GM12801 (cell line): ENCODE measurements around the gene GPBAR1.

Experiments used
- TF ChIP-seq, protein P1 (sequence below): IDR thresholded peaks from one replicate; pipeline ENCODE4 v1.5.1; 2011; ENCODE audit warnings: control low read depth; ENCODE audit not compliant: insufficient read length; ENCODE audit errors: extremely low read depth

The GPBAR1 gene

DNA sequence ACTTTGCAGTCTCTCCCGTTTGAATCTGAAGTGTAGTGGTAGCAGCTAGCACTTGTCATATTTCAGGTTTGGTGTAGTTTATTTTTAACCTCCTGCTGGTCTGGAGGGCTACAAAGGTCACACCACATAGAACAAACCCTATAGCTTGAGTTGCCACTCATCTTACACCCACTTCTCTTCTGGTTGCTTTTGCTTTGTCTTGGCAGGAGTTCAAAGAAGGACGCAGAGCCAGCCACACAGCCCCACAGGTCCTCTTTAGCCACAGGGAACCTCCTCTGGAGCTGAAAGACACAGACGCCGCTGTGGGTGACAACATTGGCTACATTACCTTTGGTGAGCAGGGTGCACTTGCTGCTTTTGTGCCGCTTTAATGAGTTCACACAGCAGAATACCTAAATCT lies 15.6 kb upstream of the GPBAR1 start:
- TF ChIP-seq, protein P1, sequence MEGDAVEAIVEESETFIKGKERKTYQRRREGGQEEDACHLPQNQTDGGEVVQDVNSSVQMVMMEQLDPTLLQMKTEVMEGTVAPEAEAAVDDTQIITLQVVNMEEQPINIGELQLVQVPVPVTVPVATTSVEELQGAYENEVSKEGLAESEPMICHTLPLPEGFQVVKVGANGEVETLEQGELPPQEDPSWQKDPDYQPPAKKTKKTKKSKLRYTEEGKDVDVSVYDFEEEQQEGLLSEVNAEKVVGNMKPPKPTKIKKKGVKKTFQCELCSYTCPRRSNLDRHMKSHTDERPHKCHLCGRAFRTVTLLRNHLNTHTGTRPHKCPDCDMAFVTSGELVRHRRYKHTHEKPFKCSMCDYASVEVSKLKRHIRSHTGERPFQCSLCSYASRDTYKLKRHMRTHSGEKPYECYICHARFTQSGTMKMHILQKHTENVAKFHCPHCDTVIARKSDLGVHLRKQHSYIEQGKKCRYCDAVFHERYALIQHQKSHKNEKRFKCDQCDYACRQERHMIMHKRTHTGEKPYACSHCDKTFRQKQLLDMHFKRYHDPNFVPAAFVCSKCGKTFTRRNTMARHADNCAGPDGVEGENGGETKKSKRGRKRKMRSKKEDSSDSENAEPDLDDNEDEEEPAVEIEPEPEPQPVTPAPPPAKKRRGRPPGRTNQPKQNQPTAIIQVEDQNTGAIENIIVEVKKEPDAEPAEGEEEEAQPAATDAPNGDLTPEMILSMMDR = no peak

DNA sequence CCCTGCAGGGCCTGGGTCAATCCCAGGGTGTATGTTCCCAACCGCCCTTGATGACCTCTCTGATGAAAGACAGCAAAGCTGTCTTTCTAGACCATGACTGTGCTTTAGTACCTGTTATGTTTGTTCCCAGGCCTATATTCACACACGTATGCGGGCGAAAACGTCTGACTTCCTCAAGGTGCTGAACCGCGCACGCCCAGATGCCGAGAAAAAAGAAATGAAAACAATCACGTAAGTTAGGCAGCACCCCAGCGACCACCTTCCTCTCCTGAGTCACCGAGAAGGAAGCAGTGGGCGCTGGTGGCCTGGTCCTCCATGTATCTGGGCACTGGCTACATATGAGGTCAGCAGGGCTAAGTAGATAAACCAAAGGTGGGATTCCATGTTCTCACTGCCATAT lies 11.1 kb upstream of the GPBAR1 start:
- TF ChIP-seq, protein P1 = no peak

DNA sequence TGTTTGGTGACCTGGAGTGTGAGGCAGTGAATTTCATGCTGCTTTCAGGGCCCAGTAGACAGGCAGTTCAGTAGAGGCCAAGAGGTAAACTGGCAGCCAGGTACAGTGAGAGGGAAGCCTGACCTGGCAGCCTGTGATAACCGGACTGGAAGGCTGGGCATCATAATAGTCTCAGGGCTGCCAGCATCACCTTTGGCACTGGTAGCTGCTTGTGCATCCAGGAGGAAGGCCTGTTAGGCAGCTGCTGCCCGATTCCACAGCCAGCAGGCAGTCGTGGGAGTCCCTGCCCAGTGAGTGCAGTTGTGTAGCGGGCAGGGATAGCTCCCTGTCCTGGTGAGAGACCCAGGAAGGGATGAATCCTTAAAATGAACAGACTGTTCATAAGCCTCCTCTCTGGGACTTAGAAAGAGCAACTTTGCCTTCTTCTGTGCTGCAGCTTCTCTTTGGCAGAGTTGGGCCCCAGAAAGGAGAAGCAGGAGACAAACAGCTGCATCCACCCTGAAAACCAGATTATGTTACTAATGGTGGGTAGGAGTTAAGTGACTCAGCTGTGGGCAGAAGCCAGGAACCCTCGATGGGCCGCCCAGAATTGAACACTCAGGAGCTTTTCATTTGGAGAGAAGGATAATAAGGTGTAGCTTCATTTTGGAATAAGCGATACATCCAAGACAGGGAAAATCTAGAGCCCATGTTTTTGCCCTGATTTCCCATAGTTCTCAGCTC lies 8.1 kb upstream of the GPBAR1 start:
- TF ChIP-seq, protein P1 = no peak

DNA sequence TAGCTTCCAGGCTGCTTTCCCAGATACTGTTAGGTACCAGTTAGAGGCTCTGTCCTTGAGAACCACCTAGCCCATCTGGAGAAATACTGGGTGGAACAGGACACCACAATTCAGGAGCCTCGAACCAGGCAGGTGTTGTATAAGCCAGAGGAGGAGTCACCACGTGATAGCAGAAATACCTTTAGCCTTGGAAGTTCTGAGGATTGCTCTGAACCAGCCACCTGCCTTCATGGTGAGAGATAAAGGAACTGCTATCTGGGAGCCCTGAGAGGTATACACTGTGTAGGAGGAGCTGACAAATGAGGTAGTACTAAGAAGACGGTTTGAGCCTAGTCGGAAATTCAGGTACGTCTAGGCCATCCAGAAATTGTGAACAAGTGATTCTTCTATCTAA lies 7.6 kb upstream of the GPBAR1 start:
- TF ChIP-seq, protein P1 = no peak

DNA sequence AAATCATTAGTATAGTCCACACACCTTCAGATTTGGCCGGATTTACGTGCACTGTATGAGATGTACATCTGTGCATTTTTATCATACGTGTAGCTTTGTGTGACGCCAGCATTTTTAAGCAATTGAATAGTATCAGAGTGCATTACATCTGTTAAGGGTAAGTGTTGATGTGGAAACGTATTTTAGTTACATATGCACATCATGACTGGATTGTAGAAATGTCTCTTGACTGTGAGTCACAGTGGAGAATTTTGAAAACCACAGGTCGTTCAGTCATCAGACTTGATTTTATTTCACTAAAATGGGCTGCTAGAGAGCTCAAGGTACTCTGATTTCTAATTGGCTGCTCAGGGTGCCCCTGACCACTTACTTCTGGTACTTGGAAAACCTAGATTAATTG lies 5.4 kb upstream of the GPBAR1 start:
- TF ChIP-seq, protein P1 = no peak

DNA sequence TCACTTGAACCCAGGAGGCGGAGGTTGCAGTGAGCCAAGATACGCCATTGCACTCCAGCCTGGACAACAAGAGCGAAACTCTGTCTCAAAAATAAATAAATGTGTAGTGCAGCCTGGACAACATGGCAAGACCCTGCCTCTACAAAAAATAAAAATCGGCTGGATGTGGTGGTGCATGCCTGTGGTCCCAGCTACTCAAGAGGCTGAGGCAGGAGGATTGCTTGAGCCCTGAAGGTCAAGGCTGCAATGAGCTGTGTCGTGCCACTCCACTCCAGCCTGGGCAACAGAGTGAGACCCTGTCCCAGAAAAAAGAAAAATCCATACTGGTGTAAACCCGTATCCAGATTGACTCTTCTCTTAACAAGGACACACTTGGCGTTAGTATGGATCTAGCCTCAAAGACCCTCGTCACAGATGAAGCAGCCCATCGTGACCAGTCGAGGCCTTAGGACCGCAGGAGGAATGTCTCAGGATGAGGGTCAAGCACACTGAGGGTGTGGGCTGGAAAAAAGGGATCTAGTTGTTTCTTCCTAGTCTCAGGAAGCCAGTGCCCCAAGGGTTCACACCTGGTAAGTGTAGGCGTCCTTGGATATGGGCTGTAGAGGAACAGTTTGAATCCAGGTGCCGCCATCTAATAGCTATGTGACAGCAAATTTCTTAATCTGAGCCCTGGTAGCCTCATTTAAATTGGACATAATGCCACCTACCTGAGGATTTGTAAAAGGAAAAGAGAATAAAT lies 4.0 kb upstream of the GPBAR1 start:
- TF ChIP-seq, protein P1 = no peak

DNA sequence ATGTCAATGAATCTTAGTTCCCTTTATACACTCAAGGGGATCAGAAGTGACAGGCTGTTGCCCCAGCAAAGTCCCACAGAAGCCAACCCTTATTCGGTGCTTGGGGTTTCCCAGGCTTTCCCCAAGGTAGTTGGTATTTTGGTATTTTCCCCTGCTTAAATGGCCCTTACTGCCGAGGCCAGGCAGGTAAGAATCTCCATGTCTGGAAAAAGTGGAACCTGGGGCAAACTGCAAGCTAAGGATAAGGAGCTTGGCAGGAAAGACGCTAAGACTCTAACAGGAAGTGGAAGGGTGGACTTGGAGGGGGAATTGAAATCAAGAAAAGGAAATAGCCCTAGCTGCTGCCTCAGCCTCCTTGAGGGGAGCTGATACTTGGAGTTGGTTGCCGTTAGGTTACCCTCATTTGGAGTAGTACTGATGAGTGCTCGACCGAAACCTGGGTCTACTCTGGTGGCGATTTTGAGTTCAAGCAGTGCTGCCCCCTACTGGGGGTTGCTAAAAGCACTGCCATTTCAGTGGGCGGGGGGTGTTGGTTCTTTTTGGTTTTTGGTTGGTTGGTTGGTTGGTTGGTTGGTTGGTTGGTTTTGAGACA lies 3.3 kb upstream of the GPBAR1 start:
- TF ChIP-seq, protein P1 = no peak
